B cell (primary cell): ENCODE measurements around the gene REEP2. TPM values are rescaled to one million over a fixed set of nuclear protein-coding genes. Genes with fewer than 3 reads are reported as not detected.

Experiments
- ATAC-seq: fragments of 200-7000 bp; cut with Tn5 transposase; one replicate; pipeline ENCODE4 v1.10.0; 2021; ENCODE audit warnings: low read depth, mild to moderate bottlenecking, moderate number of reproducible peaks, moderate library complexity
- CTCF ChIA-PET: fragments of 350-600 bp; sonication (Branson Sonifier 250); formaldehyde crosslinking; loops from one replicate; lab custom pipeline; 2021; ENCODE audit warnings: antibody characterized with exemption, inconsistent platforms; lab: Charles Lee
- POLR2A ChIA-PET: fragments of 350-600 bp; sonication (Branson Sonifier 250); formaldehyde crosslinking; loops from one replicate; lab custom pipeline; 2021; ENCODE audit warnings: antibody characterized with exemption; lab: Charles Lee
- DNase-seq: peaks from one replicate; pipeline ENCODE4 v3.0.0; 2013
- H2AFZ ChIP-seq: 2 replicates; pipeline ENCODE4 v1.6.1; 2012; ENCODE audit warnings: mild to moderate bottlenecking, low read depth, low read length; ENCODE audit not compliant: insufficient read depth, poor library complexity, severe bottlenecking
- H3K27ac ChIP-seq, 2 donors: 1 replicate in 1 of 2; 2 replicates in 1 of 2; pipeline ENCODE4 v1.5.1; 2012 to 2013; ENCODE audit warnings: low read length in 2 of 2, mild to moderate bottlenecking in 2 of 2, moderate library complexity in 1 of 2
- H3K27me3 ChIP-seq, 4 experiments: fragments of 200-600 bp in 1 of 4; sonication (generic) in 1 of 4; replicated peaks in 1 of 4; 1 replicate in 2 of 4; 2 replicates in 2 of 4; pipeline versions ENCODE4 v1.6.1 to v1.7.0; 2013 to 2016; ENCODE audit warnings: low read length in 3 of 4, mild to moderate bottlenecking in 2 of 4, mixed read lengths in 1 of 4, moderate library complexity in 1 of 4; ENCODE audit not compliant: insufficient read depth in 4 of 4, control insufficient read depth in 3 of 4; ENCODE audit errors: control extremely low read depth in 1 of 4
- H3K36me3 ChIP-seq, 2 experiments: replicated peaks in 1 of 2; 1 replicate in 1 of 2; 2 replicates in 1 of 2; pipeline versions ENCODE4 v1.6.1 to v1.7.1; 2013; ENCODE audit warnings: low read length in 1 of 2; ENCODE audit not compliant: insufficient read depth in 2 of 2, control insufficient read depth in 1 of 2; ENCODE audit errors: control extremely low read depth in 1 of 2, extremely low read depth in 1 of 2
- H3K4me1 ChIP-seq, 2 donors: fragments of 200-600 bp in 1 of 2; sonication (generic) in 1 of 2; 1 replicate in 1 of 2; 2 replicates in 1 of 2; pipeline versions ENCODE4 v1.5.1 to v1.6.1; 2013 to 2017; ENCODE audit warnings: low read length in 2 of 2; ENCODE audit not compliant: control insufficient read depth in 2 of 2, insufficient read depth in 2 of 2
- H3K4me2 ChIP-seq: replicated peaks from 2 replicates; pipeline ENCODE3; 2012; ENCODE audit warnings: mild to moderate bottlenecking, low read depth, low read length; ENCODE audit not compliant: poor library complexity, severe bottlenecking
- H3K4me3 ChIP-seq, 5 experiments: fragments of 200-600 bp in 1 of 5; sonication (generic) in 1 of 5; 1 replicate in 3 of 5; 2 replicates in 2 of 5; pipeline versions ENCODE4 v1.5.1 to v1.7.0; 2011 to 2016; ENCODE audit warnings: low read length in 4 of 5, mild to moderate bottlenecking in 4 of 5, low read depth in 2 of 5, control low read depth in 1 of 5, moderate library complexity in 1 of 5; ENCODE audit not compliant: insufficient read depth in 1 of 5; ENCODE audit errors: control extremely low read depth in 1 of 5, extremely low read depth in 1 of 5
- H3K79me2 ChIP-seq: fragments of 200-600 bp; sonication (generic); one replicate; pipeline ENCODE4 v1.6.0; 2016; ENCODE audit warnings: low read length; ENCODE audit not compliant: control insufficient read depth, insufficient read depth
- H3K9ac ChIP-seq: fragments of 200-600 bp; sonication (generic); 2 replicates; pipeline ENCODE4 v1.6.1; 2017; ENCODE audit warnings: mild to moderate bottlenecking, low read length, moderate library complexity
- H3K9me3 ChIP-seq, 3 donors: one replicate each; pipeline versions ENCODE4 v1.6.1 to v1.7.1; 2013; ENCODE audit warnings: low read length in 2 of 3; ENCODE audit not compliant: control insufficient read depth in 2 of 3, insufficient read depth in 1 of 3; ENCODE audit errors: control extremely low read depth in 1 of 3
- H4K20me1 ChIP-seq: 2 replicates; pipeline ENCODE4 v1.6.0; 2012; ENCODE audit warnings: mild to moderate bottlenecking, low read length; ENCODE audit not compliant: insufficient read depth, control insufficient read depth, poor library complexity, severe bottlenecking
- H3K27ac Mint-ChIP-seq: one replicate; pipeline ENCODE4 v1.8.0; 2021; ENCODE audit warnings: mixed read lengths
- H3K27me3 Mint-ChIP-seq: one replicate; pipeline ENCODE4 v1.8.0; 2021; ENCODE audit warnings: mixed read lengths
- H3K4me1 Mint-ChIP-seq: one replicate; pipeline ENCODE4 v1.8.0; 2021; ENCODE audit warnings: mixed read lengths
- H3K4me3 Mint-ChIP-seq: one replicate; pipeline ENCODE4 v1.8.0; 2021; ENCODE audit warnings: mixed read lengths
- H3K9me3 Mint-ChIP-seq: one replicate; pipeline ENCODE4 v1.8.0; 2022; ENCODE audit warnings: mixed read lengths; ENCODE audit not compliant: insufficient read depth
- CTCF ChIP-seq: fragments of 200-600 bp; IDR thresholded peaks from one replicate; pipeline ENCODE4 v1.8.0; 2022; ENCODE audit warnings: antibody characterized with exemption, mild to moderate bottlenecking
- EZH2 ChIP-seq: IDR thresholded peaks from 2 replicates; pipeline ENCODE4 v1.6.1; 2012; ENCODE audit warnings: borderline replicate concordance, low read depth, mild to moderate bottlenecking, moderate library complexity, low read length; ENCODE audit not compliant: insufficient read depth, poor library complexity, severe bottlenecking
- WGBS: methylation state at CpG from one replicate; pipeline ENCODE4 v1.1.5; 2013; ENCODE audit warnings: missing lambda C conversion rate; ENCODE audit not compliant: insufficient coverage; 5-methylcytosine and 5-hydroxymethylcytosine counted together
- intact Hi-C: fragments of 100-400 bp; cut with micrococcal nuclease; formaldehyde crosslinking; loops from one replicate; pipeline ENCODE4 v1.10.0; 2022
- polyA plus RNA-seq: library from polyadenylated mRNA; depleted of rRNA; stranded (reverse); fragments of >200 nt; gene quantifications from 2 replicates; pipeline ENCODE4 v1.2.3, GENCODE V29; 2012
- total RNA-seq, 2 donors: library from RNA; stranded (reverse); fragments of 120-200 nt in 1 of 2; gene quantifications; 1 replicate in 1 of 2; 2 replicates in 1 of 2; pipeline versions ENCODE4 v1.2.3 to v1.2.4, GENCODE V29; 2013 to 2022

The REEP2 gene
- total and polyA plus RNA-seq, 2 donors (not counting 1 experiment from before 2014, with no cell fraction given): 0.20 TPM; not detected in 1

DNA sequence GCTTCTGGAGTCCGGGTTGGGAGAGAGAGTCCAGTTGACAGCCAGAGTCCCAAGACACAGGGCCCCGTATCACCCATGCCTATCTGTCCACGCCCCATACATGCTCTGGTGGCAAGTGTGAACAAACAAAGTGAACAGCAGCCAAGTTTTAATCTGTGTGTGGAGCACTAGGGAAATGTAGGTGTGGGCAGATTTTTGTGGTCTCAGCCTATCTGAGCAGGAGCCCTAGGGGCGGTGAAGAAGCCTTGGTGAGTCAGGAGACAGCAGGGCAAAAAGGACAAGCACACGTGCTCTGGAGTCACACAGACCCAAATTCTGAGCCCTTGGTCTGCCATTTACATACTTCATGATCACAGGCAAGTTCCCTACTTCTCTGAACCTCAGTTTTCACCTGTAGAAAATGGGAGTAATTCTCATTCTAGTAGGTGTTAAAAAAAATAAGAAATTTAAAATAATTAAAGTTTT lies 49.7 kb downstream of the REEP2 start:
- H3K27me3 ChIP-seq: peaks cover 0 to 46% (median 28%) of the 10 kb centered on the region in 4 experiments
- no peaks in the 10 kb centered on the region for H3K36me3 ChIP-seq
- H4K20me1 ChIP-seq: peaks cover 17% of the 10 kb centered on the region
- H3K4me3 ChIP-seq: no peak overlapping the region
- no peak for DNase-seq
- Mint-ChIP-seq H3K27ac (no peak overlapping the region), H3K4me3 (no peak overlapping the region), H3K4me1 (peaks cover 6% of the 10 kb centered on the region), H3K27me3 (peaks cover 35% of the 10 kb centered on the region), H3K9me3 (no peaks in the 10 kb centered on the region)
- POLR2A ChIA-PET: no interaction called here
- CTCF ChIA-PET: no interaction called here
- no peak overlapping the region for H2AFZ ChIP-seq
- no peak overlapping the region for H3K4me2 ChIP-seq
- TF ChIP-seq CTCF (no peak), EZH2 (no peak)
- H3K9me3 ChIP-seq: peaks cover 0 to 16% (median 0%) of the 10 kb centered on the region in 3 donors
- no peak for ATAC-seq
- intact Hi-C loops: no loop called here
- H3K4me1 ChIP-seq: peaks cover 19% of the 10 kb centered on the region in 2 donors
- no peaks in the 10 kb centered on the region for H3K79me2 ChIP-seq
- H3K27ac ChIP-seq: no peak overlapping the region
- 100% methylated on average over 3 of the region's 5 CpGs for WGBS
- H3K9ac ChIP-seq: no peak overlapping the region

- Histone ChIP-seq H3K9ac (no peak overlapping the region), H3K4me1 (peaks cover 19% of the 10 kb centered on the region in 2 donors), H3K36me3 (no peaks in the 10 kb centered on the region), H3K4me3 (no peak overlapping the region), H4K20me1 (peaks cover 17% of the 10 kb centered on the region), H3K27ac (no peak overlapping the region), H2AFZ (no peak overlapping the region), H3K4me2 (no peak overlapping the region), H3K27me3 (peaks cover 0 to 48% (median 29%) of the 10 kb centered on the region in 4 experiments), H3K79me2 (no peaks in the 10 kb centered on the region), H3K9me3 (peaks cover 0 to 16% (median 0%) of the 10 kb centered on the region in 3 donors)
- Mint-ChIP-seq H3K4me1 (peaks cover 6% of the 10 kb centered on the region), H3K27me3 (peaks cover 33% of the 10 kb centered on the region), H3K9me3 (no peaks in the 10 kb centered on the region), H3K4me3 (no peak overlapping the region), H3K27ac (no peak overlapping the region)
- ATAC-seq: no peak
- CTCF ChIA-PET: interaction anchor here (0.7 to 1.3 kb wide), 3 partner anchors 10 to 39 kb away, joined by 3 to 7 read pairs (median 4); partner anchors contain the start of gene EGR1
- WGBS: 94% methylated on average over 3 of the region's 5 CpGs
- POLR2A ChIA-PET: interaction anchor here (1.6 kb wide), 1 partner anchor 25 kb away, joined by 5 read pairs; the partner anchor contains the start of gene EGR1
- DNase-seq: no peak
- intact Hi-C loops: no loop called here
- TF ChIP-seq CTCF (no peak), EZH2 (no peak)
Measured at GRCh38 chr5:138489683-138490061, 50.8 kb downstream of the REEP2 start.
